Body of pancreas (tissue), 4 donors: ENCODE data around the gene URB2. TPM values are rescaled to one million over a fixed set of nuclear protein-coding genes. Genes with fewer than 3 reads are reported as not detected.

ENCODE experiments used
- ATAC-seq: fragments of 150-250 bp; one replicate; pipeline ENCODE4 v1.9.1; 2016
- DNase-seq, 4 donors: peaks; one replicate each; pipeline ENCODE4 v3.0.0-alpha.2; 2019
- H3K27ac ChIP-seq, 4 donors: fragments of 200-600 bp; sonication (generic); 1 replicate in 3 of 4; 2 replicates in 1 of 4; pipeline versions ENCODE4 v1.5.1 to v1.6.1; 2016 to 2019; ENCODE audit warnings: mild to moderate bottlenecking in 1 of 4, mixed read lengths in 1 of 4, moderate library complexity in 1 of 4
- H3K27me3 ChIP-seq, 2 donors: fragments of 200-600 bp; sonication (generic); one replicate each; pipeline ENCODE4 v1.6.0; 2016; ENCODE audit warnings: mild to moderate bottlenecking in 1 of 2
- H3K36me3 ChIP-seq, 2 donors: fragments of 200-600 bp; sonication (generic); replicated peaks in 1 of 2; 2 replicates each; pipeline ENCODE4 v1.5.1; 2016; ENCODE audit warnings: low read depth in 2 of 2; ENCODE audit not compliant: insufficient read depth in 1 of 2
- H3K4me1 ChIP-seq: fragments of 200-600 bp; sonication (generic); one replicate; pipeline ENCODE4 v1.6.0; 2016
- H3K4me3 ChIP-seq, 2 donors: fragments of 200-600 bp; sonication (generic); 1 replicate in 1 of 2; 2 replicates in 1 of 2; pipeline ENCODE4 v1.5.1; 2016 to 2019
- H3K9me3 ChIP-seq, 3 donors: fragments of 200-600 bp; sonication (generic); 1 replicate in 2 of 3; 2 replicates in 1 of 3; pipeline ENCODE4 v1.5.1; 2016
- POLR2A ChIP-seq, 3 donors: fragments of 450-650 bp; IDR thresholded peaks; one replicate each; pipeline ENCODE4 v1.6.1; 2016; ENCODE audit warnings: antibody characterized with exemption in 3 of 3, mild to moderate bottlenecking in 2 of 3
- WGBS, 2 donors: methylation state at CpG; one replicate each; pipeline ENCODE4 v1.1.5; 2017; 5-methylcytosine and 5-hydroxymethylcytosine counted together
- intact Hi-C: fragments of 100-400 bp; cut with DNase I; formaldehyde crosslinking; loops from one replicate; pipeline ENCODE4 v1.15.1; 2023
- total RNA-seq, 2 donors: library from RNA; depleted of rRNA; stranded (reverse); fragments of >200 nt; gene quantifications; one replicate each; pipeline ENCODE4 v1.1.0, GENCODE V29; 2016
- TF ChIP-seq, protein P1 (sequence below), 7 experiments: fragments of 450-650 bp in 4 of 7; fragments of 200-600 bp in 3 of 7; sonication (generic) in 3 of 7; IDR thresholded peaks; one replicate each; pipeline ENCODE4 v1.5.1; 2016 to 2019; ENCODE audit warnings: antibody characterized with exemption in 7 of 7

The URB2 gene
- total RNA-seq, 2 donors from 2014 or later, result 4.2 to 8.2 TPM

DNA sequence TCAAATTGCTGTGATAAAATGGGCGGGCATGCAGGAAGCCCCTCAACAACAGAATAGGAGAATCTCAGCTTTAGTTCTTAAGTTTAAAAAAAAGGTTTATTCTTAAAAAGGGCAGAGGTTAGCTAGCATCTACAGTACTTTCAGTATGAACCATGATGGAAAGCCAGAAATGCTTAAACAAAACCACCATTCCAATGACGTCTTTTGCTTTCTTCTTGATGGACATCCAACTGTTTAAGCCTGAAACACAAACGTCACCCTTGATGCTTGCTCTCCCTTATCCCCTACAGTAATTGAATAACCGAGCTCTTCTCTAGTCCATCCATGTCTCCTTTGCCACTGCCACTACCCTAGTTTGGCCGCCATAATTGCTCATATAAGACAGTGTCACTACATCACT, 25.8 kb upstream of the URB2 start:
- intact Hi-C loops, result no loop called here
- H3K36me3 ChIP-seq, result peaks cover 0 to 2% of the 10 kb centered on the region in 2 donors
- H3K9me3 ChIP-seq, result no peaks in the 10 kb centered on the region
- DNase-seq (no peak), ATAC-seq (no peak)
- no peaks in the 10 kb centered on the region for H3K4me1 ChIP-seq
- no peaks in the 10 kb centered on the region for H3K27me3 ChIP-seq
- no peak for TF ChIP-seq POLR2A (IDR thresholded peaks at IDR 0.05)
- TF ChIP-seq, protein P1, sequence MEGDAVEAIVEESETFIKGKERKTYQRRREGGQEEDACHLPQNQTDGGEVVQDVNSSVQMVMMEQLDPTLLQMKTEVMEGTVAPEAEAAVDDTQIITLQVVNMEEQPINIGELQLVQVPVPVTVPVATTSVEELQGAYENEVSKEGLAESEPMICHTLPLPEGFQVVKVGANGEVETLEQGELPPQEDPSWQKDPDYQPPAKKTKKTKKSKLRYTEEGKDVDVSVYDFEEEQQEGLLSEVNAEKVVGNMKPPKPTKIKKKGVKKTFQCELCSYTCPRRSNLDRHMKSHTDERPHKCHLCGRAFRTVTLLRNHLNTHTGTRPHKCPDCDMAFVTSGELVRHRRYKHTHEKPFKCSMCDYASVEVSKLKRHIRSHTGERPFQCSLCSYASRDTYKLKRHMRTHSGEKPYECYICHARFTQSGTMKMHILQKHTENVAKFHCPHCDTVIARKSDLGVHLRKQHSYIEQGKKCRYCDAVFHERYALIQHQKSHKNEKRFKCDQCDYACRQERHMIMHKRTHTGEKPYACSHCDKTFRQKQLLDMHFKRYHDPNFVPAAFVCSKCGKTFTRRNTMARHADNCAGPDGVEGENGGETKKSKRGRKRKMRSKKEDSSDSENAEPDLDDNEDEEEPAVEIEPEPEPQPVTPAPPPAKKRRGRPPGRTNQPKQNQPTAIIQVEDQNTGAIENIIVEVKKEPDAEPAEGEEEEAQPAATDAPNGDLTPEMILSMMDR (IDR thresholded peaks at IDR 0.05), result no peak
- H3K27ac ChIP-seq, result no peak overlapping the region
- no peak overlapping the region for H3K4me3 ChIP-seq
- WGBS, 2 donors, result 94 to 95% methylated on average over 5 of the region's 5 CpGs

DNA sequence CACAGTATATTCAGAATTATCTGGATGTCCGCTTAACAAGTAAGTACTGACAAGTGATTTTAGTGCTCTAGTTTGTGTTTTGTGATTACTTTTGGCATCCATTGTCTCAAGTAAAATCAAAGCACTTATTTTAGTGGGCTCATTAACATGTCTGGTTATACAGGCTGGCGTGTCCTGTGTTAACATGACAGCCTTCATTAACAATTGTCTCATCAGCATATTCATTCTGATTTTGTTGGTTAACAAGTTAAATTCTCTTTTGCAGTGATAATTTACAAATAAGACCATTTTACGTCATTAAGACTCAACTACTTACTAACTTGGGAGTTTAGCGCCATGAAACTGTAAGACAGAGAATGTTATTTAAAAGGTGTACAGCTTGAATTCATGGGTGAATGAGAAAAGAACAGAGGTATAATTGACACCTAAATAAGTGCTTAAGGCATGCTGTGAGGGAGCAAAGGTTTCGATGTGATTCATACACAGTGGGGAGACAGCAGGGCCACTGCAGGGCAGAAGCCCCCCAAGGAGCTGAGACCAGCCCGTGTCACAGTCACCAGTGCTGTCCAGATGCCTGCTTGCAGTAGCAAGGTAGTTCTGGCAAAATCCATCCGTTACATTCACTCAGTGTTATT, 22.6 kb upstream of the URB2 start:
- no peak for DNase-seq
- Histone ChIP-seq H3K4me3 (no peak overlapping the region), H3K4me1 (no peaks in the 10 kb centered on the region), H3K27ac (no peak overlapping the region), H3K27me3 (no peaks in the 10 kb centered on the region), H3K9me3 (no peaks in the 10 kb centered on the region), H3K36me3 (peaks cover 0 to 4% of the 10 kb centered on the region in 2 donors)
- TF ChIP-seq, protein P1 (IDR thresholded peaks at IDR 0.05), result no peak
- no peak for TF ChIP-seq POLR2A (IDR thresholded peaks at IDR 0.05)
- 85 to 91% methylated on average over 7 of the region's 7 CpGs for WGBS, 2 donors
- ATAC-seq, result no peak
- intact Hi-C loops, result no loop called here

DNA sequence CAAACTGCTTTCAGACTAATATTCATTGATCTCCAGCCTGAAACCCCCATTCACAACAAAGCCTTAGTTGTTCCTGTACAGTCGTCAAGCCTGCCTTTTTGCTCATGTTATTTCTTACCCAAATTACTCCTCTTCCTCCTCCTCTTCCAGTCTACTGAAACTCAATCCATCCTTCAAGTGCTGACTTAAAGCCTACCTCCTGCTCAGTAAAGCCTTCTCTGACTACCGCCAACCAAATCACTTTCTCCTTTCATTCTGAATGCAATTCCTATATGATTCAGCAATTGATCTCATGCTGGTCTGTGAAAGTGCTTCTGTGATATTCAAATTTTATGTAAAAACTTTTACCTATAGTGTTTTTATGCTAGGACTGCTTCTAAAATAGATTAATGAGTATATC, 18.7 kb upstream of the URB2 start:
- DNase-seq, result no peak
- Histone ChIP-seq H3K27me3 (no peaks in the 10 kb centered on the region), H3K9me3 (no peaks in the 10 kb centered on the region), H3K36me3 (peaks cover 0 to 14% of the 10 kb centered on the region in 2 donors), H3K27ac (no peak overlapping the region), H3K4me1 (no peaks in the 10 kb centered on the region), H3K4me3 (no peak overlapping the region)
- WGBS, 2 donors, result 94 to 95% methylated on average over 2 of the region's 2 CpGs
- TF ChIP-seq POLR2A (IDR thresholded peaks at IDR 0.05), result no peak
- TF ChIP-seq, protein P1 (IDR thresholded peaks at IDR 0.05), result no peak
- intact Hi-C loops, result no loop called here
- ATAC-seq, result no peak

DNA sequence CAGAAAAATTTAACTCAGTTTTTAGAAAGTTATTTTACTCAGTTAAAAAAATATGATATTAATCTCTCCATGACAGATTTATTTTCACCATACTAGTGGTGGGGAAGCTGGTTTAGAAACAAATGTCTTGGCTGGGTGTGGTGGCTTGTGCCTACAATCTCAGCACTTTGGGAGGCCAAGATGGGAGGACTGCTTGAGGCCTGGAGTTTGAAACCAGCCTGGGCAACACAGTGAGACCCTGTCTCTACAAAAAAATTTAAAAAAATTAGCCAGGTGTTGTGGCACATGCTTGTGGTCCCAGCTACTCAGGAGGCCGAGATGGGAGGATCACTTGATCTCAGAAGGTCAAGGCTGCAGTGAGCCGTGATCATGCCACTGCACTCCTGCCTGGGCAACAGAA, 17.5 kb upstream of the URB2 start:
- intact Hi-C loops, result no loop called here
- Histone ChIP-seq H3K4me3 (no peak overlapping the region), H3K9me3 (no peaks in the 10 kb centered on the region), H3K27ac (no peak overlapping the region), H3K4me1 (no peaks in the 10 kb centered on the region), H3K36me3 (peaks cover 0 to 18% of the 10 kb centered on the region in 2 donors), H3K27me3 (no peaks in the 10 kb centered on the region)
- no peak for TF ChIP-seq POLR2A (IDR thresholded peaks at IDR 0.05)
- TF ChIP-seq, protein P1 (IDR thresholded peaks at IDR 0.05), result no peak
- ATAC-seq (no peak), DNase-seq (no peak)
- 88 to 93% methylated on average over 2 of the region's 2 CpGs for WGBS, 2 donors

DNA sequence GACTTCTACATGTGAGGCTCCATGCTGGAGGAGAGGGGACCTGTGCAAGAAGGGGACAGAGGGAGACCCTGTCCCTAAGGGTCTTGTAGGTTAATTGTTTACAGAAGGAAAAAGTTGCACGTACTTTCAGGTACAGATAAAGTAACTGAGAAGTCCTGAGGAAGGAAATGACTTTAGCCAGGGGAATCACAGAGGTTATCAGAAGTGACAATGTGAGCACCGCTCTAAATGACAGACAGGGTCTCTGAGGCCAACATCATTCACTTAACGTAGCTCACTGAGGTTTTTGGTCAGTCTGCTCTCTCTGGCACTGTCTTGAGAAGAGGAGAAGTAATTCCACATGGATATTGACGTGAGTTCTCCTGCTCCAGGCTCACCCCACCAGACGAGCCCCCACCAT, 12.1 kb upstream of the URB2 start:
- TF ChIP-seq, protein P1 (IDR thresholded peaks at IDR 0.05), result no peak
- no peak for TF ChIP-seq POLR2A (IDR thresholded peaks at IDR 0.05)
- peaks cover 0 to 14% of the 10 kb centered on the region in 2 donors for H3K36me3 ChIP-seq
- ATAC-seq, result no peak
- no peaks in the 10 kb centered on the region for H3K27me3 ChIP-seq
- H3K4me3 ChIP-seq, result no peak overlapping the region
- H3K4me1 ChIP-seq, result no peaks in the 10 kb centered on the region
- H3K9me3 ChIP-seq, result no peaks in the 10 kb centered on the region
- intact Hi-C loops, result no loop called here
- H3K27ac ChIP-seq, result no peak overlapping the region
- DNase-seq, result no peak
- WGBS, 2 donors, result 82 to 91% methylated on average over 5 of the region's 5 CpGs
